ENCODE measurements around the gene RENBP. TPM values are rescaled to one million over a fixed set of nuclear protein-coding genes. Genes with fewer than 3 reads are reported as not detected.

The RENBP gene
- total RNA-seq, 2 donors from 2014 or later = 6.2 to 10.6 TPM

DNA sequence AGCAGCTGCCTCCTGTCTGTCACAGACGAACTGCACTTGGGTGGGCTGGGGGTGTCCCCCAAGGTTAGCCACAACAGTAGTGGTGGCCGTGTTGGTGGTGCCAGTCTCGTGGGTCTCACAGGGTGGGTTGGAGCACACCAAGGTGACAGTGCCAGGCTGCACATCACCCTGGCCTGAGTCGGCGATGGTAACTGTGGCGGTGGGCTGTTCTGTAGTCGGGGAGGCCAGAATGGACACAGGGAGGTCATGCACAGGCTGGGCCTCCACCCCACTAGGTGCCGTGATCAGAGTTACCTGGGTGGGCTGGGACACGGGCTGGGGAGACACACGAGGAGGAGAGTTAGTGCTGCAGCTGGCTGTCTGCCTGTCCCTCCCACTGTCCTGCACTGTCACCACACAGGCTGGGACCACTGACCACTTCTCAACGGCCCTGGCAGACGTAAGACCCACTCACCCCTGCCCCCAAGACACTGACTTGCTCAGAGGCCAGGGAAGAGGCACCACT lies 10.8 kb upstream of the RENBP start:
- TF ChIP-seq, protein P1, sequence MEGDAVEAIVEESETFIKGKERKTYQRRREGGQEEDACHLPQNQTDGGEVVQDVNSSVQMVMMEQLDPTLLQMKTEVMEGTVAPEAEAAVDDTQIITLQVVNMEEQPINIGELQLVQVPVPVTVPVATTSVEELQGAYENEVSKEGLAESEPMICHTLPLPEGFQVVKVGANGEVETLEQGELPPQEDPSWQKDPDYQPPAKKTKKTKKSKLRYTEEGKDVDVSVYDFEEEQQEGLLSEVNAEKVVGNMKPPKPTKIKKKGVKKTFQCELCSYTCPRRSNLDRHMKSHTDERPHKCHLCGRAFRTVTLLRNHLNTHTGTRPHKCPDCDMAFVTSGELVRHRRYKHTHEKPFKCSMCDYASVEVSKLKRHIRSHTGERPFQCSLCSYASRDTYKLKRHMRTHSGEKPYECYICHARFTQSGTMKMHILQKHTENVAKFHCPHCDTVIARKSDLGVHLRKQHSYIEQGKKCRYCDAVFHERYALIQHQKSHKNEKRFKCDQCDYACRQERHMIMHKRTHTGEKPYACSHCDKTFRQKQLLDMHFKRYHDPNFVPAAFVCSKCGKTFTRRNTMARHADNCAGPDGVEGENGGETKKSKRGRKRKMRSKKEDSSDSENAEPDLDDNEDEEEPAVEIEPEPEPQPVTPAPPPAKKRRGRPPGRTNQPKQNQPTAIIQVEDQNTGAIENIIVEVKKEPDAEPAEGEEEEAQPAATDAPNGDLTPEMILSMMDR (IDR thresholded peaks at IDR 0.05) = no peak
- Histone ChIP-seq H3K4me3 (no peak overlapping the region), H3K4me1 (peaks cover 0 to 11% of the 10 kb centered on the region in 2 donors), H3K36me3 (peaks cover 91% of the 10 kb centered on the region), H3K9me3 (no peaks in the 10 kb centered on the region), H3K27me3 (no peaks in the 10 kb centered on the region), H3K27ac (no peak overlapping the region)
- no peak for DNase-seq (ENCODE audit: low spot score)

- H3K4me1 ChIP-seq = peaks cover 0 to 11% of the 10 kb centered on the region in 2 donors
- peaks cover 91% of the 10 kb centered on the region for H3K36me3 ChIP-seq
- no peak for DNase-seq (ENCODE audit: low spot score)
- no peaks in the 10 kb centered on the region for H3K27me3 ChIP-seq
- no peaks in the 10 kb centered on the region for H3K9me3 ChIP-seq
- TF ChIP-seq, protein P1 (IDR thresholded peaks at IDR 0.05) = no peak
- H3K4me3 ChIP-seq = no peak overlapping the region
- peak overlapping the region in 1 of 2 donors; percentile 63 for H3K27ac ChIP-seq
Observed at GRCh38 chrX:153954558-153955227, 10.2 kb upstream of the RENBP start.

GRCh38 chrX:153953892-153954557 lies 9.6 kb upstream of the RENBP start:
- peaks cover 0 to 11% of the 10 kb centered on the region in 2 donors for H3K4me1 ChIP-seq
- no peak overlapping the region for H3K4me3 ChIP-seq
- no peaks in the 10 kb centered on the region for H3K27me3 ChIP-seq
- no peaks in the 10 kb centered on the region for H3K9me3 ChIP-seq
- no peak for DNase-seq (ENCODE audit: low spot score)
- TF ChIP-seq, protein P1 (IDR thresholded peaks at IDR 0.05) = no peak
- peaks cover 91% of the 10 kb centered on the region for H3K36me3 ChIP-seq
- H3K27ac ChIP-seq = peak overlapping the region; percentile 33 to 63

- peaks cover 87% of the 10 kb centered on the region for H3K36me3 ChIP-seq
- no peaks in the 10 kb centered on the region for H3K27me3 ChIP-seq
- H3K9me3 ChIP-seq = no peaks in the 10 kb centered on the region
- TF ChIP-seq, protein P1 (IDR thresholded peaks at IDR 0.05) = peak; percentile 99 to 100
- H3K27ac ChIP-seq = peak overlapping the region; percentile 33 to 63
- DNase-seq (ENCODE audit: low spot score) = peak; percentile 76
- H3K4me1 ChIP-seq = peaks cover 0 to 11% of the 10 kb centered on the region in 2 donors
- H3K4me3 ChIP-seq = no peak overlapping the region
Observed at GRCh38 chrX:153953342-153953830, 8.9 kb upstream of the RENBP start.

- peaks cover 78% of the 10 kb centered on the region for H3K36me3 ChIP-seq
- TF ChIP-seq, protein P1 (IDR thresholded peaks at IDR 0.05) = no peak
- H3K27me3 ChIP-seq = no peaks in the 10 kb centered on the region
- DNase-seq (ENCODE audit: low spot score) = no peak
- H3K9me3 ChIP-seq = no peaks in the 10 kb centered on the region
- no peak overlapping the region for H3K4me3 ChIP-seq
- H3K27ac ChIP-seq = peak overlapping the region; percentile 33 to 63
- peaks cover 0 to 11% of the 10 kb centered on the region in 2 donors for H3K4me1 ChIP-seq
Observed at GRCh38 chrX:153952373-153953026, 8.1 kb upstream of the RENBP start.
